Stimulated activated CD8-positive, alpha-beta memory T cell treated with anti-CD3 and anti-CD28 coated beads, Interleukin-15, amount 100 ng/mL, for 48 hours (primary cell): ENCODE measurements around the gene ANXA4.
A peak's percentile ranks its signal among the peaks of the same experiment; 100 is the strongest.
"Not testable (repeated sequence)": the region's sequence is repeated elsewhere in the genome, so short reads cannot be mapped to it uniquely, and the experiment has no call there.

ENCODE experiments used
- DNase-seq, 2 donors: peaks; one replicate each; pipeline ENCODE4 v3.0.0-alpha.2; 2020; ENCODE audit warnings: low read depth in 2 of 2

Gene ANXA4

DNA sequence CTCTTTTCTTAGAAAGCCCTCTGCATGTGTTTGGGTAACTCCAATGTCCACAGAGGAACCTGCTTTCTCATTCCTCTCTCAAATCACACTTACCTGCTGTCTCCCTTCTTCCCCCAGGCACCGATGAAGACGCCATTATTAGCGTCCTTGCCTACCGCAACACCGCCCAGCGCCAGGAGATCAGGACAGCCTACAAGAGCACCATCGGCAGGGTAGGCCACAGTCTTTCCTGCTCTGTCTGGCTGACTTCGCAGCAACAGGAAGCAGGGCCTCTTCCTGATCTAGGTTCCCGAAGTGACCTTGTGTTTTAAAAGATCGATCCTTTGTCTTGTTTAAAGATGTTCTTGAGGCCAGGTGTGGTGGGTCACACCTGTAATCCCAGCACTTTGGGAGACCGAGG lies 62.5 kb downstream of the ANXA4 start:
- no peak for DNase-seq

- no peak for DNase-seq
Observed at GRCh38 chr2:69805887-69806286, 64.0 kb downstream of the ANXA4 start.

GRCh38 chr2:69807821-69808540 lies 66.0 kb downstream of the ANXA4 start:
- no peak for DNase-seq

- no peak for DNase-seq
Observed at GRCh38 chr2:69810550-69810949, 68.6 kb downstream of the ANXA4 start.

DNA sequence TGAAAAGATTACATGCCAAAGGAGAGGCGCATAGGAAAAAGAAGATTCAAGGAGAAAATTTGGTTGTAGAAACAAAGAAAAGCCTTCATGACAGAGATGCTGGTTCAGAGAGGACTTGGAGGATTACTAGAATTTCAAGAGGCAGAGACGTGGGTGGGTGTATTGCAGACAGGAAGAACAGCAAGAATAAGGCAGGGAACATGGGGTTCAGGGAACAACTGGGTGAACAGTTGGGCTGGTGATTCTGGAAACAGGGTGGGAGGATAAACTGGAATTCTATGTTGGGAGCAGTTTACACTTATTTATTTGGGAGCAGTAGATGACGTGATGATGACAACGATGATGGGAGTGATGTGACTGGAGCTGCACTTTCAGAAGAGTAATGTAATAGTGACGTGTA lies 69.1 kb downstream of the ANXA4 start:
- DNase-seq, result no peak

DNA sequence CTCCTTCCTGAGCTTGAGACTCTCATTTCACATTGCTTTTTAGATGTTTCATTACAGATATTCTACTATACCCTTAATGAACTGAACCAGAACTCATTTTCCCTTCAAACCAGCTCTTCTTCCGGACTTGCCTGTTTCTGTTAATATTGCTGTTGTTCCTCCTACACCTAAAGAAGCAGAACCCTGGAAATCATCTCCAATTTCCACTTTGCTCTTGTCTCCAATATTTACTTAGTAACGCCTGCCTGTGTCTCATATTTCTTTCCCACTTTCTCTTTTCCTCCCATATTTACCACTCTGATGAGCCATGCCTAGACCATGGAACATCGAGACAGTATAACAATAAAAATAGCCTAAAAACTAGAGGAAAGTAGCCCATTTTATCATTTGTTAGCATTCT lies 69.7 kb downstream of the ANXA4 start:
- DNase-seq, result no peak

GRCh38 chr2:69815717-69816116 lies 73.8 kb downstream of the ANXA4 start:
- no peak for DNase-seq

- peak; percentile 36 to 48 for DNase-seq
Observed at GRCh38 chr2:69816923-69817542, 75.1 kb downstream of the ANXA4 start.

DNA sequence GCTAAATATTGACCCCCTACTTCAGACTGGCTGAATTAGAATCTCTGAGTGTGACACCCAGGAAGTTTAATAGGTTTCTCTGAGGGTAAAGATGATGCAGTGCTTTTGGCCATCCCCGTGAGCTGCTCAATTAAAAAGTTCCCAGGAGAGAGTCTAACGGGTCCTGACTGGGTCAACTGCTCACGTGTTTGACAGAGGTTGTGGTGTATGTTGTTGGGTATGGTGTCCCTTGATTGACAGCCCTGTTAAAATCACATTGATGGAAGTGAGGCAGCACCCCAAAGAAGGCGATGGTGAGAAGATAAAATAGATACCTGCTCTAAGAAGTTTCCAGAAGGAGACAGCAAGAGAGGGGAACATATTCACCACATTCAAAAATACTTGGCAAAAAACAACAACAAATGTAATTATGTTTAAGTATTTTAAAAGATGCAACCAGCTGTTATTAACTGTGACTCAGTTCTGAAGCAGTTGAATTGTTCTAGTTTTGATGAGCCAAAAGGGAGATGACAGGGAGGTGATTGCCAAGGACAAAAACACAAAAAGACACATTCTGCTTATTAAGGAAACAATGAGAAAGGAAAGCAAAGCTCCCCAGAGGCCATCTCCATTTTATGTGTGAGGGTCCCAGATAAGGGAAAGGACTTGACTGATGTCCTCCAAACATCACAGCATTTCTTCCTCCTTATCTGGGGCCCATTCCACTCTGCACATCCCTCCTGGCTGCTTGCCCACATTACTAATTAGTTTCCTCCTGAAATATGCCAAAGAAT lies 76.0 kb downstream of the ANXA4 start:
- DNase-seq, result no peak

DNA sequence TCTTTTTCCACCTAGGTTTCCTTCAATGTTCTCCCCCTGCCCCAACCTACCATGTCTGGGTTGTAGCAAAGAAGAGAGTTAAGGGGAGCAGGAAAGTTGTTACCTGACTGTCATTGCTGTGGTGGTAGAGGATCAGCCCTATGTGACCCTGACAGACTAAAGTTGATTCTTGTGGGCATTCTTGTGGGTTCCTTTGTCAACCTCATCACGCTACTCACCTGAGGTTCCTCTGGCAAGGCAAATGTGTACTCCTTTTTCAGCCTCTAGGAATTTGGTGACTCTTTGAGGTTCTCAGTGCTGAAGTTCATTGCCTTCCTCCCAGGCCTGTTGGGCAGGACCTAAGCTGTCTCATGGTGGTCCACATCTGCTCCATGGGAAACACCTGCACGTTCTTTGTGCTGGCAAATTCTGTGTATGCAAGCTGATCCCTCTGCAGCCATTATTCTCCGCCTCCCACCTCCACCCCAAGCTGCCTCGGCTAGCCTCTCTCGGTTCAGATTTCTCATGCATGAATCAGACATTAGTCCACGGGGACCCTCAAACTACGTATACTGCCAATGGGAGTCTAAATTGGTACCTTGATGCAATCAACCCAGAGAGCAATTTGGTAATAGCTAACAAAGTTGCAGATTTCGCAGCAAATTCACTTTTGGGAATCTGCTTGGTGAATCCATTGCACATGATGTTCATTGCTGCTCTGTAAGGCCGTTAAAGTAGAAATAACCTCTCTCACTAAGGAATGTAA lies 86.0 kb downstream of the ANXA4 start:
- DNase-seq, result no peak

DNA sequence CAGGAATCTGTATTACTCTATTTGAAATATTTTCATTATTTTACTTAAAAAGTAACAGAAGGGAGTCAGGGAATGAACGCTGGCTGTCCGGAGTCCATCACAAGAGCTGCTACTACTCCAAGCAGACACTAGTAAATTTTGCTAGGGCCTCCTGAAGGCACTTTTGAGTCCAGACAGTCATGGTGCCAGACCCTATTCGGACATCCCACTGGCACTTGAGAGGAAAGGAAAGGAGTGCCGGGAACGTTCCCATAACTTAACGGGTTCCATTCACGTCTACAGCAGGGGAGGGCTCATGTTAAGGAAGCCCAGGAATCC lies 87.0 kb downstream of the ANXA4 start:
- DNase-seq, result no peak

DNA sequence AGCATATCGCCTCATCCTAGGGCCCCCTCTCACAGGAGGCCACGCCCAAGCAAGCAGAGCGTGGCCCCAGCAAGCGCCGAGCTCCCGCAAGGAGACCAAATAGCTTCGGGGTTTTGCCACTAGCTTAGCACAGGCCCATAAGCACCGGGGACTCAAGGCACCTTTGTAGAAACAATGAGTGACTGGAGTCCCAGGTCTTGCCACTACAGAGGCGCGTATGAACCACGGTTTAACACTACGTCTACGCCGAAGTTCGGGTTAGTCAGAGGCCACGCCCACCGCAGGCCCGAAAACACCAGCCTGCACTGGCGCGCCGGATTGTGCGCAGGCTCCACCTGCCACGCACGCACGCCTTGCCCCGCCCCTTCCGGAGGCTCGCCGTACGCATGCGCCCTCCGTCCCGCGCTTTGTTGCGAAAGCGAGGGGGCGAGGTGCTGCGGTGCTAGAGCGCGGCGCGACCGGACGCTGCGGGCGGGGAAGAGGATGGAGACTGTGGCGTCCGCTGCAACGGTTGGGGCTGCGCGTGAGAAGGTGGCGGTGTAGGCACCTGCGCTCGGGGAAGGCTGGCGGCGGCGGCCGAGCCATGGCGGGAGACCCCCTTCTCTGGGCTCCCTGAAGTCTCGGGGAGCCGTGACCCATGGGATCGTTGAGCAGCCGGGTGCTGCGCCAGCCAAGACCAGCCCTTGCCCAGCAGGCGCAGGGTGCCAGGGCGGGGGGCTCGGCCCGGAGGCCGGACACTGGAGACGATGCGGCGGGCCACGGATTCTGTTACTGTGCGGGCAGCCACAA lies 87.5 kb downstream of the ANXA4 start, which contains the start of gene GMCL1:
Gene GMCL1 (plus strand): TSS at position 405 of the 789 bp plus-strand sequence. CDS start 233 bp downstream, at position 638.
- peak; percentile 97 for DNase-seq

DNA sequence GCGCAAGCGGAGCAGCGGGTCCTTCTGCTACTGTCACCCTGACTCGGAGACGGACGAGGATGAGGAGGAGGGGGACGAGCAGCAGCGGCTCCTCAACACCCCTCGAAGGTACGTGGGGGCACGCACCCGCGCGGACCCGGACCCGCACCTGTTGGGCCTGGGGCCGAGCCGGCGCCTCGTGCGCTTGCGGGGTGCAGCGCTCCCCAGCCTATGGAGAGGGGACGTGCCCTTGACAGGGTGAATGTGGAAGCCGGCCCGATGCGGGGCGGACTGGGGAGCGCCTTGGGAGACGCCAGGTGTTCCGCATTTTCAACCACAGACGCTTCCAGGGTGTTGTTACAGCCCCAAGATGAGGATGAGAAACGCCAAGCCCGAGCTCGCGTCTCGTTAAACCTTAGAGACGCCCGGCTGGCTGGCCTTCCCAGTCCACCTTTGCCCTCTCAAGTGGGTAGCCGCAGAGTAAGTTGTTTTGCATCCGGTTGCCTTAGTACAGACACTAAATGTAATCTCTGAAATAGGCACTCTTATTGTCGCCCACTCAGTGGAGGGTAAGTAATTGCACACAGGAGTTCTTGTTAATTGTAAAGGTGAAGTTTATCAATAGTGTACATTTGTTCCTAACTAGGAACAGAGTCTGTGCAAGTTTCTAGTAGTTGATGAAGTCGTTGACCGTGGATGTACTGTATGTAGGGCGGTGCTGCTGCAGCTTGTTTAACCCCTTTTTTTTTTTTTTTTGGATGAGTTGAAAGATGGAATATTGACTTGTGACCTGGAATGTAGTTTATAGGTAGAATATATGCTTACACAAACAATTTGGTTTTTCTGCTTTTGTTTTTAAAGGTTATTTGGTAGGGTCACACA lies 88.3 kb downstream of the ANXA4 start:
- peak; percentile 11 to 24 for DNase-seq

DNA sequence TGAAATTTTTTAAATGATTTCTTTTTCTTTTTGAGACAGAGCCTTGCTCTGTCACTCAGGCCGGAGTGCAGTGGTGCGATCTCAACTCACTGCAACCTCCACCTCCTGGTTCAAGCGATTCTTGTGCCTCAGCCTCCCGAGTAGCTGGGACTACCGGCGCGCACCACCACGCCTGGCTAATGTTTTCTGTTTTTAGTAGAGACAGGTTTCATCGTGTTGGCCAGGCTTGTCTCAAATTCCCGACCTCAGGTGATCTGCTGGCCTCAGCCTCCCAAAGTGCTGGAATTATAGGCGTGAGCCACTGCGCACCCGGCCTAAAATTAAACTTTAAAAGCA lies 88.9 kb downstream of the ANXA4 start:
- DNase-seq, result not testable (repeated sequence)

DNA sequence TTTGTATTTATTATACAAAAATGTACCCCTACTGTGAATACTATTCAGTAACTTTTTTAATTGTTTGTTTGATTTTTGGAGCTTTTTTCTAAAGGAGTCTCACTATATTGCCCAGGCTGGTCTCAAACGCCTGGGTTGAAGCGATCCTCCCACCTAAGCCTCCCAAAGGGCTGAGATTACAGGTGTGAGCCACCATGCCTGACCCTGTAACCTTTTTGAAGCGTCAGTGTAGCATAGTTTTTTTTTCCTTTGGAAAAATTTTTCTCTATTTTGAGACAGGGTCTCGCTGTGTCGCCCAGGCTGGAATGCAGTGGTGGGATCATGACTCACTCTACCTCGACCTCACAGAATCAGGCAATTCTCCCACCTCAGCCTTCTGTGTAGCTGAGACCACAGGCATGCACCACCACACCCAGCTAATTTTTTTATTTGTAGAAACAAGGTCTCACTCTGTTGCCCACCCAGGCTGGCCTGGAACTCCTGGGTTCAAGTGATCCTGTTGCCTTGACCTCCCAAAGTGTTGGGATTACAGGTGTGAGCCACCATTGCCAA lies 89.5 kb downstream of the ANXA4 start:
- no peak for DNase-seq

- DNase-seq, result no peak
Observed at GRCh38 chr2:69833752-69834151, 91.8 kb downstream of the ANXA4 start.

GRCh38 chr2:69835666-69836065 lies 93.7 kb downstream of the ANXA4 start:
- DNase-seq, result no peak

DNA sequence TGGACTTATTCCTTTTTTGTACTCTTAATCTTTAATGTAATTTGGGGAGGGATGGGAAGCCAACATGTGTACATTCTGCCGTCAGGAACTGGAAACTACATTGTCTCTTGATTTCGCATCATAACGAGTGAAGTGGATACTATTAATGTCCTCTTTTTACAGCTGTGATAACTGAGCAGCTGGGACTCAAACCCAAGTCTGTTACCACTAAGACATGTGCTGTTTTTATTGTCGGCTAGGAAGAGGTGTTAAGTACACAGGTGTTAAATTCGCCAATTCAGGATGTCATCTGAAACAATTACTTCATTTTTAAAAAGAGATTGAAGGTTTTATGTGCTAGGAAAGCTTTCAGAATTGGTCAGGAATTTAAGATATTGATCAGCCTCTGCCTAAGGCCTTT lies 94.4 kb downstream of the ANXA4 start:
- no peak for DNase-seq

DNA sequence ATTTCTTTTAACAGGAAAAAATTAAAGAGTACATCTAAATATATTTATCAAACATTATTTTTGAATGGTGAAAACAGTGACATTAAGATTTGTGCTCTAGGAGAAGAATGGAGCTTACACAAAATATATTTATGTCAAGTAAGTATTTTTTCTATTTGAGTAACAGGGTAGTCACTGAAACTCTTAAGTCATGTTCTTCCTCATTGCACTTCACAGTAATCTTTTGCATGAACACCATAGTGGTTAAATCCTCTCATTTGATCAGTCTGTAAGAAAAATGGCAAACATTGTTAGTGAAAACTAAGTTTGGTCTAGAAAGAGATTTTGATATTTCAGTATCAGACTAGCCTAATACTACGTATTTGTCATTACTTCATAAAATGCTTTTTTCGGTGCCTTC lies 95.6 kb downstream of the ANXA4 start:
- DNase-seq, result no peak

GRCh38 chr2:69843993-69844392 lies 102.1 kb downstream of the ANXA4 start:
- DNase-seq, result no peak
